KMS-11 (cell line): Measurements from ENCODE around the gene CELF4.

ENCODE experiments used
- H2AFZ ChIP-seq: fragments of 200-600 bp; sonication (generic); 2 replicates; pipeline ENCODE4 v1.6.1; 2016; ENCODE audit warnings: antibody characterized with exemption, mixed run types, low read depth
- H3K27ac ChIP-seq: fragments of 200-600 bp; sonication (generic); 2 replicates; pipeline ENCODE4 v1.6.1; 2016; ENCODE audit warnings: mild to moderate bottlenecking, mixed run types
- H3K27me3 ChIP-seq: fragments of 200-600 bp; sonication (generic); 2 replicates; pipeline ENCODE4 v1.6.1; 2017; ENCODE audit warnings: mild to moderate bottlenecking, low read depth, mixed run types, moderate library complexity; ENCODE audit not compliant: insufficient read depth
- H3K36me3 ChIP-seq: fragments of 200-600 bp; sonication (generic); 2 replicates; pipeline ENCODE4 v1.6.1; 2017; ENCODE audit warnings: mild to moderate bottlenecking, mixed run types; ENCODE audit not compliant: insufficient read depth
- H3K4me1 ChIP-seq: fragments of 200-600 bp; sonication (generic); 2 replicates; pipeline ENCODE4 v1.6.1; 2016; ENCODE audit warnings: mild to moderate bottlenecking, low read depth, mixed run types; ENCODE audit not compliant: poor library complexity, severe bottlenecking
- H3K4me2 ChIP-seq: fragments of 200-600 bp; sonication (generic); 2 replicates; pipeline ENCODE4 v1.7.0; 2016; ENCODE audit warnings: mild to moderate bottlenecking, mixed run types
- H3K4me3 ChIP-seq: fragments of 200-600 bp; sonication (generic); IDR thresholded peaks from 2 replicates; pipeline ENCODE4 v1.6.1; 2017; ENCODE audit warnings: low read depth, low read length, mixed read lengths; ENCODE audit not compliant: insufficient read depth
- H3K79me2 ChIP-seq: fragments of 200-600 bp; sonication (generic); 2 replicates; pipeline ENCODE4 v1.6.1; 2016; ENCODE audit warnings: low read depth, mixed run types; ENCODE audit not compliant: insufficient read depth
- H3K9ac ChIP-seq: fragments of 200-600 bp; sonication (generic); 2 replicates; pipeline ENCODE4 v1.6.1; 2016; ENCODE audit warnings: mild to moderate bottlenecking, mixed run types
- H4K20me1 ChIP-seq: fragments of 200-600 bp; sonication (generic); 2 replicates; pipeline ENCODE4 v1.6.1; 2016; ENCODE audit warnings: mild to moderate bottlenecking, mixed run types; ENCODE audit not compliant: insufficient read depth
- CTCF ChIP-seq: fragments of 200-600 bp; sonication (generic); conservative IDR thresholded peaks from 2 replicates; pipeline ENCODE4 v1.6.1; 2017; ENCODE audit warnings: low read depth, mild to moderate bottlenecking, antibody characterized with exemption, low read length, moderate library complexity, mixed read lengths

CELF4 gene

GRCh38 chr18:37447962-37448888, 117.4 kb downstream of the CELF4 start:
- Histone ChIP-seq H3K4me3 (no peak overlapping the region), H2AFZ (no peak overlapping the region), H3K4me1 (no peaks in the 10 kb centered on the region), H3K4me2 (no peak overlapping the region), H3K79me2 (no peaks in the 10 kb centered on the region), H4K20me1 (no peaks in the 10 kb centered on the region), H3K27me3 (no peaks in the 10 kb centered on the region), H3K36me3 (no peaks in the 10 kb centered on the region), H3K27ac (no peak overlapping the region), H3K9ac (no peak overlapping the region)
- TF ChIP-seq CTCF: no peak

GRCh38 chr18:37445836-37446235, 119.8 kb downstream of the CELF4 start:
- Histone ChIP-seq H3K79me2 (no peaks in the 10 kb centered on the region), H3K9ac (no peak overlapping the region), H3K4me2 (no peak overlapping the region), H2AFZ (no peak overlapping the region), H3K4me1 (no peaks in the 10 kb centered on the region), H3K27ac (no peak overlapping the region), H3K36me3 (no peaks in the 10 kb centered on the region), H3K27me3 (no peaks in the 10 kb centered on the region), H3K4me3 (no peak overlapping the region), H4K20me1 (no peaks in the 10 kb centered on the region)
- no peak for TF ChIP-seq CTCF

GRCh38 chr18:37445368-37445767, 120.2 kb downstream of the CELF4 start:
- Histone ChIP-seq H3K9ac (no peak overlapping the region), H3K4me1 (no peaks in the 10 kb centered on the region), H3K79me2 (no peaks in the 10 kb centered on the region), H3K4me2 (no peak overlapping the region), H2AFZ (no peak overlapping the region), H4K20me1 (no peaks in the 10 kb centered on the region), H3K36me3 (no peaks in the 10 kb centered on the region), H3K27ac (no peak overlapping the region), H3K4me3 (no peak overlapping the region), H3K27me3 (no peaks in the 10 kb centered on the region)
- no peak for TF ChIP-seq CTCF

- H3K36me3 ChIP-seq: no peaks in the 10 kb centered on the region
- no peak overlapping the region for H3K4me3 ChIP-seq
- no peak overlapping the region for H3K27ac ChIP-seq
- H3K9ac ChIP-seq: no peak overlapping the region
- H3K27me3 ChIP-seq: no peaks in the 10 kb centered on the region
- H4K20me1 ChIP-seq: no peaks in the 10 kb centered on the region
- H2AFZ ChIP-seq: no peak overlapping the region
- no peaks in the 10 kb centered on the region for H3K79me2 ChIP-seq
- no peak for TF ChIP-seq CTCF
- H3K4me1 ChIP-seq: no peaks in the 10 kb centered on the region
- H3K4me2 ChIP-seq: no peak overlapping the region
Observed at GRCh38 chr18:37443325-37444055, 122.1 kb downstream of the CELF4 start.
